DND-41 (cell line): Measurements from ENCODE around the gene LMF1.

Experiments
- CTCF ChIP-seq: IDR thresholded peaks from 2 replicates; pipeline ENCODE4 v1.5.1; 2012; ENCODE audit warnings: borderline replicate concordance, low read length, moderate library complexity, mild to moderate bottlenecking; ENCODE audit not compliant: poor library complexity, severe bottlenecking; ENCODE audit errors: extremely low read depth
- EZH2 ChIP-seq: IDR thresholded peaks from 3 replicates; pipeline ENCODE4 v1.6.1; 2012; ENCODE audit warnings: borderline replicate concordance, low read depth, mild to moderate bottlenecking, moderate library complexity, low read length, inconsistent platforms; ENCODE audit not compliant: severe bottlenecking

DNA sequence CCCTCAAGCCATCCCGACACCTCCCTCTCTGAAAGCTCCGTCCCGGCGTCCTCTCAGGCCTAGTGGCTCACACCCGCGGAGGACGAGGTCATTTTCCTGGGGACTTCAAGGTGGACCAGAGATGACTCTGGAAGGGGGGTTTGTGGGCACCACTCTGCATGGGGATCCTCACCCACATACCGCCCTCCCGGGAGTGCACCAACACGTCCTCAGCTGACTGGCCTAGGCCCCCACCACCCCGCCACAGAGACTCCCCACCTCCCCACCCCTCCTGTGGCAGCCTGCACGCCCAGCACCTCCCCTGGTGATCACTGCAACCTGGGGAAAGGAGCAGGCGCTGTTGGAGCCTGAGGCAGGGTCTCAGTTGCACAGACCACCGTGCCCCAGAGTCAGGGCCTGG lies 8.4 kb upstream of the LMF1 start:
- TF ChIP-seq EZH2 (no peak), CTCF (no peak)
